ENCODE measurements around the gene SDC4.

SDC4 gene

GRCh38 chr20:45294659-45295058, 53.6 kb downstream of the SDC4 start:
- DNase-seq (ENCODE audit: low read depth) = no peak

- no peak for DNase-seq (ENCODE audit: low read depth)
Observed at GRCh38 chr20:45294003-45294368, 54.2 kb downstream of the SDC4 start.

GRCh38 chr20:45293041-45294002, 54.9 kb downstream of the SDC4 start:
- DNase-seq (ENCODE audit: low read depth) = peak; percentile 81

GRCh38 chr20:45292343-45292742, 55.9 kb downstream of the SDC4 start:
- DNase-seq (ENCODE audit: low read depth) = no peak

GRCh38 chr20:45291526-45291925, 56.7 kb downstream of the SDC4 start:
- no peak for DNase-seq (ENCODE audit: low read depth)

GRCh38 chr20:45290677-45291355, 57.4 kb downstream of the SDC4 start:
- DNase-seq (ENCODE audit: low read depth) = peak; percentile 57

- DNase-seq (ENCODE audit: low read depth) = no peak
Observed at GRCh38 chr20:45289942-45290676, 58.1 kb downstream of the SDC4 start.

- no peak for DNase-seq (ENCODE audit: low read depth)
Observed at GRCh38 chr20:45288860-45289259, 59.4 kb downstream of the SDC4 start.

- DNase-seq (ENCODE audit: low read depth) = no peak
Observed at GRCh38 chr20:45288376-45288775, 59.8 kb downstream of the SDC4 start.

GRCh38 chr20:45283551-45284057, 64.6 kb downstream of the SDC4 start:
- no peak for DNase-seq (ENCODE audit: low read depth)

GRCh38 chr20:45282700-45283550, 65.3 kb downstream of the SDC4 start:
- no peak for DNase-seq (ENCODE audit: low read depth)

- DNase-seq (ENCODE audit: low read depth) = no peak
Observed at GRCh38 chr20:45279992-45280391, 68.2 kb downstream of the SDC4 start.

- DNase-seq (ENCODE audit: low read depth) = no peak
Observed at GRCh38 chr20:45275338-45275737, 72.9 kb downstream of the SDC4 start.

Data from activated T-cell treated with anti-CD3 and anti-CD28 coated beads for 48 hours (primary cell).